ENCODE measurements around the gene MDGA2.
"Not testable (repeated sequence)": the region's sequence is repeated elsewhere in the genome, so short reads cannot be mapped to it uniquely, and the experiment has no call there.

Gene MDGA2

GRCh38 chr14:47675466-47676314, at the start of gene MDGA2:
MDGA2 (minus strand) TSS chr14:47675605.
- DNase-seq = no peak

- DNase-seq = no peak
These were observed 47.7 kb upstream of the MDGA2 start for GRCh38 chr14:47722929-47723693.

- no peak for DNase-seq
These were observed 44.9 kb upstream of the MDGA2 start for GRCh38 chr14:47720281-47720680.

GRCh38 chr14:47715330-47715729, 39.9 kb upstream of the MDGA2 start:
- DNase-seq = no peak

GRCh38 chr14:47710581-47710980, 35.2 kb upstream of the MDGA2 start:
- DNase-seq = no peak

- DNase-seq = no peak
These were observed 30.3 kb upstream of the MDGA2 start for GRCh38 chr14:47705683-47706082.

- no peak for DNase-seq
These were observed 16.4 kb upstream of the MDGA2 start for GRCh38 chr14:47691829-47692228.

- DNase-seq = no peak
These were observed 3.6 kb upstream of the MDGA2 start for GRCh38 chr14:47678993-47679392.

GRCh38 chr14:47678157-47678556, 2.8 kb upstream of the MDGA2 start:
- no peak for DNase-seq

GRCh38 chr14:47676315-47676617, 861 bp upstream of the MDGA2 start:
- no peak for DNase-seq

- no peak for DNase-seq
These were observed 601 bp downstream of the MDGA2 start for GRCh38 chr14:47674543-47675465.

GRCh38 chr14:47674148-47674542, 1.3 kb downstream of the MDGA2 start:
- no peak for DNase-seq

- DNase-seq = no peak
These were observed 9.9 kb downstream of the MDGA2 start for GRCh38 chr14:47665337-47666134.

GRCh38 chr14:47662466-47662865, 12.9 kb downstream of the MDGA2 start:
- DNase-seq = no peak

GRCh38 chr14:47660158-47660557, 15.2 kb downstream of the MDGA2 start:
- no peak for DNase-seq

GRCh38 chr14:47658041-47658440, 17.4 kb downstream of the MDGA2 start:
- no peak for DNase-seq

GRCh38 chr14:47657143-47657542, 18.3 kb downstream of the MDGA2 start:
- DNase-seq = no peak

- no peak for DNase-seq
These were observed 24.1 kb downstream of the MDGA2 start for GRCh38 chr14:47651337-47651736.

GRCh38 chr14:47637753-47638152, 37.7 kb downstream of the MDGA2 start:
- no peak for DNase-seq

GRCh38 chr14:47626151-47627035, 49.0 kb downstream of the MDGA2 start:
- DNase-seq = no peak

GRCh38 chr14:47624126-47624525, 51.3 kb downstream of the MDGA2 start:
- not testable (repeated sequence) for DNase-seq
